HepG2 (cell line): ENCODE data around the gene S100A11. TPM values are rescaled to one million over a fixed set of nuclear protein-coding genes. Genes with fewer than 3 reads are reported as not detected.

ENCODE experiments used
- ATAC-seq: fragments of 200-7000 bp; cut with Tn5 transposase; 3 replicates; pipeline ENCODE4 v1.9.1; 2020; ENCODE audit warnings: mild to moderate bottlenecking, moderate library complexity
- BruUV-seq: library from RNA; stranded (reverse); fragments of 400-500 nt; replicated peaks from 2 replicates; lab custom pipeline; 2021; lab: Mats Ljungman, UMichigan
- CTCF ChIA-PET: fragments of 300-600 bp; formaldehyde crosslinking; extraction: SDS; loops from one replicate; lab custom pipeline; 2021; ENCODE audit warnings: low total read pairs, inconsistent platforms, low intra/inter-chr PET ratio; lab: Yijun Ruan, JAX
- POLR2A ChIA-PET: fragments of 350-600 bp; sonication (Branson Sonifier 250); formaldehyde crosslinking; loops from one replicate; lab custom pipeline; 2020; ENCODE audit warnings: antibody characterized with exemption, inconsistent platforms; lab: Yijun Ruan, JAX
- DNase-seq: peaks from one replicate; pipeline ENCODE4 v3.0.0-alpha.2; 2015; ENCODE audit warnings: low spot score
- FAIRE-seq: peaks from 3 replicates; lab custom pipeline; 2011; peaks lifted over from hg19 to GRCh38; lab: Jason Lieb, UNC
- H2AFZ ChIP-seq: one replicate; pipeline ENCODE4 v1.6.1; 2011; ENCODE audit warnings: low read length, inconsistent platforms
- H3K27ac ChIP-seq: fragments of 300-600 bp; 3 replicates; pipeline ENCODE4 v1.8.0; 2011; ENCODE audit warnings: mixed run types, mild to moderate bottlenecking, mixed read lengths, low read length, inconsistent platforms; ENCODE audit not compliant: insufficient read depth; ENCODE audit errors: extremely low read length
- H3K27me3 ChIP-seq, 2 experiments: fragments of 200-600 bp in 1 of 2; 2 replicates in 1 of 2; 3 replicates in 1 of 2; pipeline versions ENCODE4 v1.6.0 to v1.8.0; 2011; ENCODE audit warnings: low read length in 2 of 2, mild to moderate bottlenecking in 2 of 2, moderate library complexity in 2 of 2, inconsistent platforms in 1 of 2; ENCODE audit not compliant: insufficient read depth in 2 of 2, control insufficient read depth in 1 of 2
- H3K36me3 ChIP-seq, 2 experiments: fragments of 200-600 bp in 1 of 2; replicated peaks in 1 of 2; 2 replicates in 1 of 2; 3 replicates in 1 of 2; pipeline versions ENCODE4 v1.5.1 to v1.8.0; 2011; ENCODE audit warnings: low read length in 2 of 2, inconsistent platforms in 1 of 2; ENCODE audit not compliant: insufficient read depth in 2 of 2, control insufficient read depth in 1 of 2
- H3K4me1 ChIP-seq: 2 replicates; pipeline ENCODE4 v1.5.1; 2012; ENCODE audit warnings: low read length, inconsistent platforms; ENCODE audit not compliant: insufficient read depth
- H3K4me2 ChIP-seq: 2 replicates; pipeline ENCODE4 v1.6.0; 2011; ENCODE audit warnings: low read depth, low read length, inconsistent platforms
- H3K4me3 ChIP-seq, 3 experiments: fragments of 200-600 bp in 1 of 3; sonication (generic), shearing (Covaris generic) in 1 of 3; replicated peaks in 1 of 3; 2 replicates each; pipeline ENCODE4 v1.5.1; 2011 to 2016; ENCODE audit warnings: low read length in 3 of 3, inconsistent platforms in 2 of 3, low read depth in 2 of 3, mild to moderate bottlenecking in 2 of 3, control low read depth in 1 of 3, mixed read lengths in 1 of 3; ENCODE audit not compliant: insufficient read depth in 1 of 3
- H3K79me2 ChIP-seq: one replicate; pipeline ENCODE4 v1.6.1; 2011; ENCODE audit warnings: low read length, inconsistent platforms; ENCODE audit not compliant: insufficient read depth
- H3K9ac ChIP-seq: 2 replicates; pipeline ENCODE4 v1.6.0; 2011; ENCODE audit warnings: mild to moderate bottlenecking, low read depth, low read length, inconsistent platforms; ENCODE audit not compliant: insufficient read depth
- H3K9me3 ChIP-seq: 2 replicates; pipeline ENCODE4 v1.5.1; 2012; ENCODE audit warnings: mild to moderate bottlenecking, low read length
- H4K20me1 ChIP-seq: 2 replicates; pipeline ENCODE4 v1.6.0; 2011; ENCODE audit warnings: inconsistent platforms, mild to moderate bottlenecking, low read length, moderate library complexity; ENCODE audit not compliant: insufficient read depth
- HMGXB3 ChIP-seq: sonication (generic); formaldehyde crosslinking; IDR thresholded peaks from 2 replicates; pipeline ENCODE4 v1.4.0; 2020; ENCODE audit warnings: missing genetic modification reagents, borderline replicate concordance
- RFXAP ChIP-seq: sonication (generic); formaldehyde crosslinking; IDR thresholded peaks from 2 replicates; pipeline ENCODE4 v1.4.0; 2020; ENCODE audit warnings: missing genetic modification reagents, borderline replicate concordance
- ZBTB1 ChIP-seq: sonication (generic); formaldehyde crosslinking; IDR thresholded peaks from 2 replicates; pipeline ENCODE4 v1.4.0; 2020; ENCODE audit warnings: missing genetic modification reagents, borderline replicate concordance
- ZNF414 ChIP-seq: sonication (generic); formaldehyde crosslinking; IDR thresholded peaks from 2 replicates; pipeline ENCODE4 v1.5.0; 2020; ENCODE audit warnings: missing genetic modification reagents
- WGBS: methylation state at CpG from one replicate; pipeline ENCODE4 v1.1.6; 2017; ENCODE audit warnings: low lambda C conversion rate; 5-methylcytosine and 5-hydroxymethylcytosine counted together
- in situ Hi-C: cut with HindIII; loops from 2 replicates; pipeline ENCODE4 v1.10.0; 2017; ENCODE audit warnings: low pct_unique_long_range_greater_than_20kb; ENCODE audit not compliant: extremely low pct_ligation_motif_present
- intact Hi-C: fragments of 100-400 bp; cut with micrococcal nuclease; formaldehyde crosslinking; loops from one replicate; pipeline ENCODE4 v1.10.0; 2022; ENCODE audit not compliant: unreplicated experiment
- polyA plus RNA-seq, 8 experiments: library from polyadenylated mRNA; depleted of rRNA in 3 of 8; stranded (reverse) in 7 of 8; unstranded in 1 of 8; fragments of >200 nt; fragmentation: Illumina TruSeq in 4 of 8; extraction: Trizol in 4 of 8; gene quantifications; 2 replicates each; pipeline versions ENCODE4 v1.2.1 to v1.2.3, GENCODE V29; 2011 to 2016; ENCODE audit warnings: low read depth in 4 of 8, missing spikeins in 1 of 8, mixed read lengths in 1 of 8; ENCODE audit not compliant: insufficient read depth in 1 of 8
- total RNA-seq, 5 experiments: library from RNA; depleted of rRNA; stranded (reverse); fragments of >200 nt; fragmentation: Illumina TruSeq; extraction: Trizol; gene quantifications; 2 replicates each; pipeline ENCODE4 v1.2.3, GENCODE V29; 2016; ENCODE audit warnings: low read depth in 1 of 5

S100A11 gene
- total and polyA plus RNA-seq, 2 of the 13 experiments (the other 11 are each of a cell fraction or from before 2014, with no cell fraction given) = 6.6 to 34.4 TPM

GRCh38 chr1:152015766-152016165 is 21.0 kb downstream of the S100A11 start:
- TF ChIP-seq HMGXB3 = no peak
- no peak for TF ChIP-seq ZBTB1 (CRISPR knock-in tag)
- no peak for TF ChIP-seq RFXAP (CRISPR knock-in tag)
- no peak for TF ChIP-seq ZNF414 (CRISPR knock-in tag)
- BruUV-seq = no TSS peak
- DNase-seq = no peak
- no peak for ATAC-seq
- intact Hi-C loops (no loop called here), in situ Hi-C loops (no loop called here)
- CTCF ChIA-PET = interaction anchor here (1.5 kb wide), 1 partner anchor 14 kb away, joined by 3 read pairs; no protein-coding TSS in a partner anchor
- Histone ChIP-seq H3K9me3 (no peaks in the 10 kb centered on the region), H4K20me1 (no peaks in the 10 kb centered on the region), H3K27me3 (peaks cover 0 to 2% of the 10 kb centered on the region in 2 experiments; a peak in 1 of 5 replicates), H3K27ac (no peak overlapping the region), H3K4me1 (no peaks in the 10 kb centered on the region), H3K4me3 (no peak overlapping the region), H2AFZ (no peak overlapping the region), H3K4me2 (no peak overlapping the region), H3K36me3 (no peaks in the 10 kb centered on the region), H3K79me2 (no peaks in the 10 kb centered on the region), H3K9ac (no peak overlapping the region)
- 0% methylated on average over 6 of the region's 6 CpGs for WGBS
- FAIRE-seq = no peak
- POLR2A ChIA-PET = no interaction called here
